Endothelial cell of umbilical vein (primary cell): Measurements from ENCODE around the gene FBH1. TPM values are rescaled to one million over a fixed set of nuclear protein-coding genes. Genes with fewer than 3 reads are reported as not detected.

ENCODE experiments used
- BruUV-seq: library from RNA; stranded (reverse); fragments of 400-500 nt; replicated peaks from 2 replicates; lab custom pipeline; 2021; lab: Mats Ljungman, UMichigan
- CTCF ChIA-PET: fragments of 300-600, 350-600 bp; sonication (Branson Sonifier 250); formaldehyde crosslinking; loops from one replicate; lab custom pipeline; 2021; ENCODE audit warnings: antibody characterized with exemption, inconsistent platforms; lab: Charles Lee
- POLR2A ChIA-PET: fragments of 300-600, 350-600 bp; sonication (Branson Sonifier 250); formaldehyde crosslinking; loops from one replicate; lab custom pipeline; 2021; ENCODE audit warnings: antibody characterized with exemption, inconsistent platforms; lab: Charles Lee
- DNase-seq: peaks from one replicate; pipeline ENCODE4 v3.0.0-alpha.2; 2011; ENCODE audit warnings: low read depth, low spot score
- FAIRE-seq: peaks from 2 replicates; lab custom pipeline; 2011; peaks lifted over from hg19 to GRCh38; lab: Jason Lieb, UNC
- H2AFZ ChIP-seq: 2 replicates; pipeline ENCODE4 v1.6.0; 2012; ENCODE audit warnings: low read depth, low read length, control low read depth, inconsistent platforms
- H3K27ac ChIP-seq: 2 replicates; pipeline ENCODE4 v1.5.1; 2011; ENCODE audit warnings: low read depth, mild to moderate bottlenecking, control low read depth, low read length, moderate library complexity; ENCODE audit not compliant: insufficient read depth
- H3K27me3 ChIP-seq, 2 experiments: 2 replicates each; pipeline versions ENCODE4 v1.6.0 to v1.6.1; 2011; ENCODE audit warnings: low read length in 2 of 2, mixed read lengths in 1 of 2; ENCODE audit not compliant: control insufficient read depth in 2 of 2, insufficient read depth in 2 of 2
- H3K36me3 ChIP-seq, 2 experiments: 2 replicates in 1 of 2; 3 replicates in 1 of 2; pipeline ENCODE4 v1.5.1; 2011; ENCODE audit warnings: low read length in 2 of 2, mild to moderate bottlenecking in 1 of 2, moderate library complexity in 1 of 2; ENCODE audit not compliant: control insufficient read depth in 2 of 2, insufficient read depth in 2 of 2; ENCODE audit errors: extremely low read depth in 1 of 2
- H3K4me1 ChIP-seq: 3 replicates; pipeline ENCODE4 v1.5.1; 2011; ENCODE audit warnings: mild to moderate bottlenecking, low read length; ENCODE audit not compliant: control insufficient read depth, insufficient read depth; ENCODE audit errors: extremely low read depth
- H3K4me2 ChIP-seq: 2 replicates; pipeline ENCODE4 v1.6.1; 2011; ENCODE audit warnings: low read length, control low read depth, mixed read lengths; ENCODE audit not compliant: insufficient read depth
- H3K4me3 ChIP-seq, 3 experiments: fragments of 200-600 bp in 1 of 3; sonication (generic), shearing (Covaris generic) in 1 of 3; replicated peaks in 1 of 3; 2 replicates each; pipeline ENCODE4 v1.5.1; 2011 to 2016; ENCODE audit warnings: control low read depth in 3 of 3, low read length in 3 of 3, mild to moderate bottlenecking in 2 of 3, inconsistent platforms in 1 of 3, low read depth in 1 of 3, moderate library complexity in 1 of 3; ENCODE audit not compliant: insufficient read depth in 1 of 3
- H3K79me2 ChIP-seq: 2 replicates; pipeline ENCODE4 v1.6.0; 2012; ENCODE audit warnings: low read length, inconsistent platforms; ENCODE audit not compliant: control insufficient read depth, insufficient read depth
- H3K9ac ChIP-seq: replicated peaks from 2 replicates; pipeline ENCODE3; 2011; ENCODE audit warnings: low read length, control low read depth; ENCODE audit not compliant: insufficient read depth; ENCODE audit errors: extremely low read depth
- H3K9me1 ChIP-seq: replicated peaks from 3 replicates; pipeline ENCODE4 v1.6.0; 2011; ENCODE audit warnings: mild to moderate bottlenecking, low read length; ENCODE audit not compliant: control insufficient read depth, insufficient read depth; ENCODE audit errors: extremely low read depth
- H3K9me3 ChIP-seq: replicated peaks from 2 replicates; pipeline ENCODE4 v1.5.1; 2012; ENCODE audit warnings: low read length, inconsistent platforms; ENCODE audit not compliant: control insufficient read depth, insufficient read depth
- H4K20me1 ChIP-seq: replicated peaks from 2 replicates; pipeline ENCODE3; 2011; ENCODE audit warnings: mild to moderate bottlenecking, low read length; ENCODE audit not compliant: control insufficient read depth, insufficient read depth; ENCODE audit errors: extremely low read depth
- EZH2 ChIP-seq: IDR thresholded peaks from 2 replicates; pipeline ENCODE4 v1.6.1; 2012; ENCODE audit warnings: borderline replicate concordance, low read depth, mild to moderate bottlenecking, moderate library complexity, low read length, inconsistent platforms; ENCODE audit not compliant: severe bottlenecking
- FOS ChIP-seq: IDR thresholded peaks from 2 replicates; pipeline ENCODE4 v1.6.1; 2011; ENCODE audit warnings: mild to moderate bottlenecking, low read length, moderate library complexity, borderline replicate concordance; ENCODE audit not compliant: insufficient read depth
- GATA2 ChIP-seq: IDR thresholded peaks from 2 replicates; pipeline ENCODE4 v1.7.0; 2011; ENCODE audit warnings: low read depth, mild to moderate bottlenecking, moderate library complexity, mixed read lengths, low read length; ENCODE audit not compliant: insufficient read length, insufficient read depth
- JUN ChIP-seq: IDR thresholded peaks from 2 replicates; pipeline ENCODE4 v1.6.1; 2011; ENCODE audit warnings: borderline replicate concordance, low read depth; ENCODE audit not compliant: insufficient read length, insufficient read depth
- MYC ChIP-seq: IDR thresholded peaks from one replicate; pipeline ENCODE4 v1.6.1; 2011; ENCODE audit warnings: mild to moderate bottlenecking, low read depth, low read length
- POLR2A ChIP-seq: IDR thresholded peaks from 2 replicates; pipeline ENCODE4 v1.6.1; 2012; ENCODE audit warnings: low read depth, mild to moderate bottlenecking, control low read depth, low read length
- POLR2AphosphoS5 ChIP-seq: IDR thresholded peaks from 2 replicates; pipeline ENCODE4 v1.6.1; 2012; ENCODE audit warnings: low read depth, mild to moderate bottlenecking, control low read depth, low read length, moderate library complexity; ENCODE audit not compliant: insufficient read depth
- dilution Hi-C: fragments of 300-500 bp; cut with MboI; formaldehyde crosslinking; loops from one replicate; pipeline ENCODE4 v1.15.0; 2019; ENCODE audit warnings: low sequenced_read_pairs; ENCODE audit not compliant: extremely low pct_ligation_motif_present
- intact Hi-C: fragments of 100-400 bp; cut with micrococcal nuclease; formaldehyde crosslinking; loops from one replicate; pipeline ENCODE4 v1.10.0; 2022
- polyA plus RNA-seq, 4 experiments: library from polyadenylated mRNA; depleted of rRNA in 3 of 4; stranded (reverse) in 3 of 4; unstranded in 1 of 4; fragments of >200 nt; gene quantifications; 2 replicates each; pipeline versions ENCODE4 v1.2.1 to v1.2.3, GENCODE V29; 2011 to 2012; ENCODE audit warnings: missing spikeins in 1 of 4
- total RNA-seq: library from RNA; stranded (reverse); gene quantifications from 2 replicates; pipeline ENCODE4 v1.2.3, GENCODE V29; 2021
- TF ChIP-seq, protein P1 (sequence below): IDR thresholded peaks from 2 replicates; pipeline ENCODE4 v1.6.1; 2011; ENCODE audit not compliant: insufficient read depth, insufficient read length
- TF ChIP-seq, protein P2 (sequence below), 2 donors: IDR thresholded peaks; 1 replicate in 1 of 2; 2 replicates in 1 of 2; pipeline ENCODE4 v1.5.1; 2011; ENCODE audit warnings: low read length in 2 of 2, mild to moderate bottlenecking in 2 of 2, moderate library complexity in 2 of 2, control low read depth in 1 of 2, inconsistent platforms in 1 of 2, low read depth in 1 of 2; ENCODE audit not compliant: insufficient read depth in 1 of 2; ENCODE audit errors: extremely low read depth in 1 of 2

Gene FBH1
- total and polyA plus RNA-seq, 2 donors (not counting 3 experiments of a cell fraction or from before 2014, with no cell fraction given): 71.4 to 97.0 TPM

- Histone ChIP-seq H3K4me3 (no peak overlapping the region), H3K4me2 (no peak overlapping the region)
These were observed 3.0 kb upstream of the FBH1 start for GRCh38 chr10:5887029-5887428.

GRCh38 chr10:5887641-5888040, 2.4 kb upstream of the FBH1 start:
- H2AFZ ChIP-seq: no peak overlapping the region
- peaks cover 4 to 8% of the 10 kb centered on the region in 2 experiments for H3K36me3 ChIP-seq
- H3K4me2 ChIP-seq: no peak overlapping the region
- FAIRE-seq (no peak), DNase-seq (no peak)
- intact Hi-C loops (no loop called here), dilution Hi-C loops (no loop called here)
- H3K4me1 ChIP-seq: peaks cover 25% of the 10 kb centered on the region
- H3K27ac ChIP-seq: no peak overlapping the region
- ChIA-PET CTCF (interaction anchor here (0.7 to 3.5 kb wide), 3 partner anchors 11 to 446 kb away, joined by 3 to 18 read pairs (median 5); no protein-coding TSS in a partner anchor), POLR2A (no interaction called here)
- no peaks in the 10 kb centered on the region for H3K9me1 ChIP-seq
- no peaks in the 10 kb centered on the region for H3K9me3 ChIP-seq
- TF ChIP-seq MYC (no peak), EZH2 (no peak), GATA2 (no peak), FOS (no peak), POLR2AphosphoS5 (no peak), POLR2A (no peak), JUN (no peak)
- TF ChIP-seq, protein P1, sequence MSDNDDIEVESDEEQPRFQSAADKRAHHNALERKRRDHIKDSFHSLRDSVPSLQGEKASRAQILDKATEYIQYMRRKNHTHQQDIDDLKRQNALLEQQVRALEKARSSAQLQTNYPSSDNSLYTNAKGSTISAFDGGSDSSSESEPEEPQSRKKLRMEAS: no peak
- TF ChIP-seq, protein P2, sequence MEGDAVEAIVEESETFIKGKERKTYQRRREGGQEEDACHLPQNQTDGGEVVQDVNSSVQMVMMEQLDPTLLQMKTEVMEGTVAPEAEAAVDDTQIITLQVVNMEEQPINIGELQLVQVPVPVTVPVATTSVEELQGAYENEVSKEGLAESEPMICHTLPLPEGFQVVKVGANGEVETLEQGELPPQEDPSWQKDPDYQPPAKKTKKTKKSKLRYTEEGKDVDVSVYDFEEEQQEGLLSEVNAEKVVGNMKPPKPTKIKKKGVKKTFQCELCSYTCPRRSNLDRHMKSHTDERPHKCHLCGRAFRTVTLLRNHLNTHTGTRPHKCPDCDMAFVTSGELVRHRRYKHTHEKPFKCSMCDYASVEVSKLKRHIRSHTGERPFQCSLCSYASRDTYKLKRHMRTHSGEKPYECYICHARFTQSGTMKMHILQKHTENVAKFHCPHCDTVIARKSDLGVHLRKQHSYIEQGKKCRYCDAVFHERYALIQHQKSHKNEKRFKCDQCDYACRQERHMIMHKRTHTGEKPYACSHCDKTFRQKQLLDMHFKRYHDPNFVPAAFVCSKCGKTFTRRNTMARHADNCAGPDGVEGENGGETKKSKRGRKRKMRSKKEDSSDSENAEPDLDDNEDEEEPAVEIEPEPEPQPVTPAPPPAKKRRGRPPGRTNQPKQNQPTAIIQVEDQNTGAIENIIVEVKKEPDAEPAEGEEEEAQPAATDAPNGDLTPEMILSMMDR (IDR thresholded peaks at IDR 0.05; ENCODE audit: extremely low read depth in 1 of 2, insufficient read depth in 1 of 2, low read depth in 1 of 2, low read length in 2 of 2): no peak
- H3K27me3 ChIP-seq: no peaks in the 10 kb centered on the region
- no peak overlapping the region for H3K9ac ChIP-seq
- H3K79me2 ChIP-seq: peaks cover 26% of the 10 kb centered on the region
- H4K20me1 ChIP-seq: no peaks in the 10 kb centered on the region
- no peak overlapping the region for H3K4me3 ChIP-seq
- no TSS peak for BruUV-seq

More at GRCh38 chr10:5887029-5887428, 3.0 kb upstream of the FBH1 start:
- H3K27ac ChIP-seq: no peak overlapping the region
- ChIA-PET POLR2A (no interaction called here), CTCF (interaction anchor here (1.3 kb wide), 1 partner anchor 14 kb away, joined by 3 read pairs; no protein-coding TSS in a partner anchor)
- peaks cover 19% of the 10 kb centered on the region for H3K4me1 ChIP-seq
- H3K79me2 ChIP-seq: peaks cover 20% of the 10 kb centered on the region
- H3K9ac ChIP-seq: no peak overlapping the region
- no peaks in the 10 kb centered on the region for H4K20me1 ChIP-seq
- FAIRE-seq: no peak
- dilution Hi-C loops: no loop called here
- intact Hi-C loops: no loop called here
- no peaks in the 10 kb centered on the region for H3K9me1 ChIP-seq
- H3K27me3 ChIP-seq: no peaks in the 10 kb centered on the region
- no TSS peak for BruUV-seq
- TF ChIP-seq JUN: no peak
- TF ChIP-seq MYC: no peak
- no peak for TF ChIP-seq EZH2
- TF ChIP-seq, protein P1: no peak
- H3K36me3 ChIP-seq: peaks cover 4 to 8% of the 10 kb centered on the region in 2 experiments
- no peak overlapping the region for H2AFZ ChIP-seq
- no peaks in the 10 kb centered on the region for H3K9me3 ChIP-seq
- DNase-seq: no peak
